Breast epithelium (tissue), 3 donors: ENCODE measurements around the gene ZNF81.

ENCODE experiments used
- CTCF ChIP-seq, 3 donors: fragments of 450-650 bp; IDR thresholded peaks; one replicate each; pipeline ENCODE4 v1.5.1; 2016 to 2017; ENCODE audit warnings: antibody characterized with exemption in 3 of 3, mild to moderate bottlenecking in 3 of 3, moderate library complexity in 3 of 3
- POLR2A ChIP-seq: fragments of 450-650 bp; IDR thresholded peaks from one replicate; pipeline ENCODE4 v1.6.1; 2016; ENCODE audit warnings: antibody characterized with exemption, mild to moderate bottlenecking, moderate library complexity
- POLR2AphosphoS5 ChIP-seq, 3 donors: sonication (generic); formaldehyde crosslinking; IDR thresholded peaks; one replicate each; pipeline ENCODE4 v1.6.1; 2017; ENCODE audit warnings: antibody characterized with exemption in 3 of 3

- no peak for TF ChIP-seq CTCF (IDR thresholded peaks at IDR 0.05)
- no peak for TF ChIP-seq POLR2A
- TF ChIP-seq POLR2AphosphoS5 (IDR thresholded peaks at IDR 0.05) = no peak
These were observed 9.3 kb downstream of the ZNF81 start for GRCh38 chrX:47846040-47846439.
